Activated T-cell treated with anti-CD3 and anti-CD28 coated beads for 48 hours (primary cell): ENCODE measurements around the gene ADAMTS17.

Experiments used
- DNase-seq: peaks from one replicate; pipeline ENCODE4 v3.0.0-alpha.2; 2020; ENCODE audit warnings: low read depth

Gene ADAMTS17

DNA sequence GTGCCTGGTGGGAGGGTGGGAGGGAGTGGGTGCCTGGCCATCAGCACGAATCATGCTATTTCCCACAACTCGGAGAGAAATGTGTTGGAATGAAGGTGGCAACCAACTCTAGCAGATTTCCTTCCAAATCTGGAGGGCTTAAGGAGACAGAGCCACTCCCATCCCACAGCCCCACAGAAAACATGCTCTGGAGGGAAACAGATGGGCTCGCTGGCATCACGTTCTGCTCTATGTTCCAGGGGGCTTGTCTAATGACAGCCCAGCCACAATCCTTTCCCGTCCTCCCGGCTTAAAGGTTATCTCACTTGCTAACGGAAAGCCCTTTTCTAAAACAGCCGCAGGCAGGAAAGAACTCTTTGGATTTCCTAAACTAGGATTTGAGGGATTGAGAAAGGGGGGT, 65.3 kb downstream of the ADAMTS17 start:
- no peak for DNase-seq

DNA sequence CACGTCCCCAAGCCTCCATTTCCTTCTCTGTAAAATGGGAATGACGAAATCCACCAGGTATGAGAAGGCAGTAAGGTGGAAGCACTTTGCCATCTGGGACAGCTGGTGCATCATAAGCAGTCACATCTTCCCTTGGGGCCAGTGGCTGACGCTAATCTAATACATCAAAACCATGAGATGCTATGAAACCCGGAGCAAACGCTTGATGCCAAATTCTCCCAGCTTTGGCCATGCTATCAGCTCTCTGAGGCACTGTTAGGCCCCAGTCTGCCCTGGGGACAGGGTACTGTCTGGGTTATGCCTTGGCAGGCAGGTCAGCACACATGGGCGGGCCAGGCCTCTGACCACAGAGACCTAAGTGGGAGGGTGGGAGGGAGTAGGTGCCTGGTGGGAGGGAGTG, 66.1 kb downstream of the ADAMTS17 start:
- DNase-seq: no peak

DNA sequence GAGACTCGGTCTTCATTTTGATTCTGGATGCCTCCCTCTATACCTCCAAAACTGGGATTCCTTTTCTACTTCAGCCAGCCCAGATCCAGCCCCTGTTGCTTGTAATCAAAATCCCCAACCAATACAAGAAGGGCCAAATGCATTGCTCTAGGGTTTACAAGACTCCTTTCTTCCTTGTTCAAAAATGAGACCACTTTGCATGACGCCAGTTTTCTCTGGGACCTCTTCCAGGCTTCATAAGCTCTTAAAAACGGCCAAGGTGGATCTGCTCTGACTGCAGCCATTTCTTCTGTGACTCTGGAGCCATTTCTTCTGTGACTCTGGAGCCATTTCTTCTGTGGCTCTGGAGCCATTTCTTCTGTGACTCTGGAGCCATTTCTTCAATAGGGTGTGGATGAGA, 71.9 kb downstream of the ADAMTS17 start:
- no peak for DNase-seq

DNA sequence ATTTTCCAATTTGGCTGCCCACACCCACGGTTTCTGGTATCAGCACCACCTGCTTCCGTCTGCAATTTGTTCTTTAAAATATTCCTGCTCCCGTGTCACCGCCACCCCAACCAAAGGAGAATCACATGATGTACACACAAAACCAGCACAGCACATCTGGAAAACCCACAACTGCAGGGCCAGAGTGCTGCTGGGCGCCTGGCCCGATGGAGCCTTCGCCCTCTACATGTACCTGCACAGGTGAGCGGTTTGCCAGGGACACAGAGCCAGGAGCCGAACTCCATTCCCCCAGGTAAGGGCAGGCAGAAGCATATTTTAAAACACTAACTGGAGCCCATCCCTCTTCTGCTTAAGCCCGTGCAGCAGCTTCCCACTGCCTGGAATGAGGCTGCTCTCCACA, 75.6 kb downstream of the ADAMTS17 start:
- no peak for DNase-seq

DNA sequence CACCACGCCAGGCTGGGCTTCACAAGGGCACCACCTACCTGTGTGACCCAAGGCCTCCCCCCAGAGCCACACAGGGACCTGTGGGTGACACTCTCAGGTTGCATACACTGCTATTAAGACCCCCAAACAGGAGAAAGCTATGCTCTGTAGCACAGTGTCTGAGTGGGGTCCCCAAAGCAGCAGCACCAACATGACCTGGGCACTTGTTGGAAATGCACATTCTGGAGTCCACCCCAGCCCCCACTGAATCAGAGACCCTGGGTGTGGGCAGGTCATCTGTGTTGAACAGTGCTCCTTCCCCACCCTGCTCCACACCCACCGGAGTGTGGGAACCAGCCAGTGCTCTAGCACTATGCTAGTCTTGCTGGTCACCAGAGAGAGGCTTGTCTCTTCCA, 76.1 kb downstream of the ADAMTS17 start:
- DNase-seq: no peak

DNA sequence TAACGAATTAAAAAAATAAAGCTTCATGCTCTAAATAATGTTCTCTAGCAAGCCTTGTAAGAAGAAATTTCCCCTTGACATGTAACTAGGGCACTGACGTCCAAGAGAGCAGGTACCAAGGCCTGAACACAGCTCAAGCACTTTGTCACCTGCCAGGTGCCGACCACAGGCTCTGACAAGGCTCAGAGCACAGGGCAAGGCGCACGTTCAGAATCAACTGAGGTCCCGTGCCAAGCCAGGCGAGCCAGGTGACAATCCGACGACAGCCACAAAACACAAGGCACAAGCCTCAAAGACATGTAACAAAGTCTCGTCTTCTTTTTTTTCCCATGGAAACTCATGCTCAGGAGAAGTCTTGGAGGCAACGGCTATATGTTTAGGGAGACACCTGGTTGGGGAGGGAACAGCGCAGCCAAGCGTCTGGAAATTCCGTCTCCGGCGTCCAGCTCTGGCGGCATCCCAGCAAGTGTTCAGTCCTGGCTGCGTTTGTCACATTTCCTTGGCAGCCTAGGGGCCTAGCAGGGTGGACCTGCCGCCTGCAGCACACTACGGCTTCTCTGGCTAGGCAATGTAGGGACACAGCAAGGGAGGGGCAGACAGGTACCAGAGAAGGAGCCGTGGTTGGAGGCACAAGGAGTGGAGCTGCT, 76.7 kb downstream of the ADAMTS17 start:
- DNase-seq: no peak

DNA sequence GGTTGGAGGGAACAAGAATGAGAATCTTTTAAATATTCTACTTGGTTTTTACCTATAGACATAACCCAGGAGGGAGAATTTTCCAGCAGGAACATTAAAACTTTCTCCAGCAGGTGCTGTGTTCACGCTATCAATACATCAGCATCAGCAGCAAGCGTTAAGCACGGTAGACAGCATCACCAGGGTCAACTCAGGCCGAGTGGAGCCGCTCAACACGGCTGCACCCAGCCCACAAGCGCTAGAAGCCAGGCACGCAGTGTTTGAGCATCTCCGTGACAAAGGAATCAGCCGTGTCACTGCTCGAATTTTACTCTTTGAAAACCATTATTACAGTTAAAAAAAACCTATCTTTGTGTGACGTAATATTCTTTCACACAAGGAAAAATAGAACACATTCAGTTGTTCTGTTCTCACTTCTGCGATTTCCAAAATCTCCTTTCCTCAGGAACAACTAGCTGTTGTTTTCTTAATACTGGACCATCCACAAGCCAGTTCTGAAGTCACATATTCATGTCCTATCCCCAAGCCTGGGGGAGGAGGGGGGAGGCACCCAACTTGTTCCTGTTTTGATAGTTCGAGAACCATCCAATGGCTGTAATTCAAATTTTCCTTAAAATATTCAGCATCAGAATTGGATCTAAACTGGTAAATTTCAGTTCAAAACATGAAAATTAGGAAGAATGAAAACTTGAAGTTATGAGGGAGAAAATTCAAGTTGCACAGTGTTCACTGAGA, 77.9 kb downstream of the ADAMTS17 start:
- DNase-seq: no peak

DNA sequence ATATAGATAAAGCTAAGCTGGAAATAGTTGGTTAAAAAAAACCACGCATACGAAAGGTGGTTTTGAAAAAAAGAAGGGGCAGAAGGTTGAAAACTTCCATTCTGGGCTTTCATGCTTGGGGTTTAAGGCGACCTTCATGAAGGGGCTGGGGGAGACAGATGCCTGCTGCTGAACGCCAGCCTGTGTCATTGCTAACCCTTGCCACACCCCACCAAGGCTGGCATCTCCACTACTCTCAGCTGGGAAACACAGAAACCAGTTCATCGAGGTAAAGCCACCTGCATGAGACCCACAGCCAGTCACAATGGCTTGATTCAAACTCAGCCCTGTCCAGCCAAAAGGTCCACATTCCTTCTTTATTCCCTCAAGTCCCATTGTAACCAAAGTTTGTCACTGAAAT, 78.7 kb downstream of the ADAMTS17 start:
- DNase-seq: no peak

DNA sequence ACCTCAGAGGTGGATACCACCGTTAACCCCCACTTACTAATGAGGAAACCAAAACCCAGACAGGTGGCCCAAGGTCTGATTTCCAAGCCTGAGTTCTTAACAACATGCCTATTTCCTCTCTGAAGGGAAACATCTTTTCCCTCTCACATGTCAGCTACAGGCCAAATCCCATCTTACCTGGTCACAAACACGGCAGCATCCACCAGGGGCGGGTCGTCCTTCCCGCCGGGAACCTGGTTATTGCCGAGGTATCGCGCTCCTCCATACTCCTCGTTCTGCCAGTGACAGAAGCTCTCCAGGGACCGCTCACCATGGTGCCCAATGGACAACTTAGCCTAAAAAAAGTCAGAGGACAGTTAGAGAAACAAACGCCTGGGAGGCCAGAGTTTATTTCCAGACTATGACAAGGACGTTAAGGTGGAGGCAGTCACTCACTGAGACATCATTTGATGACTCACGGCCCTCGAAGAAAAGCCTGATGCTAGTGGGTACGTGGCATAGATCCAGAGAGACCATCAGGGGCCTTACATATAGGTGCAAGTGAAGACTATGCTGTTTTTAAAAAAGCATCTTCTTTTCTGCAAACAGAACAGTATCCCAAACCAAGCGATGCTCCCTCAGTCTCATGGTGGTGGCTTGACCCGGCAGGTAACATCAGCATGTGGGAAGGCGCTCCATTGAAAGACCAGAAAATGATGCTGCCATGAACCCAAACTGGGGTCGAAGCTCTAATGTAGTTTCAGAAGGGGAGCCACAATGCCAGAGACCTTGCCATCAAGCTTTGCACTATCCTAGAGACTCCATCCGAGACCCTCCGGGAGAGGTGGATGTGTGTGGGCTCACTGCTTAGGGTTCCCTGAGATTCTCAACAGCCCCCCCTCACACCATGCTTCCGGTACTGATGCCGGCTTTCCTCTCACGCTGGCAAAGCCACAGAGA, 80.2 kb downstream of the ADAMTS17 start:
- no peak for DNase-seq

DNA sequence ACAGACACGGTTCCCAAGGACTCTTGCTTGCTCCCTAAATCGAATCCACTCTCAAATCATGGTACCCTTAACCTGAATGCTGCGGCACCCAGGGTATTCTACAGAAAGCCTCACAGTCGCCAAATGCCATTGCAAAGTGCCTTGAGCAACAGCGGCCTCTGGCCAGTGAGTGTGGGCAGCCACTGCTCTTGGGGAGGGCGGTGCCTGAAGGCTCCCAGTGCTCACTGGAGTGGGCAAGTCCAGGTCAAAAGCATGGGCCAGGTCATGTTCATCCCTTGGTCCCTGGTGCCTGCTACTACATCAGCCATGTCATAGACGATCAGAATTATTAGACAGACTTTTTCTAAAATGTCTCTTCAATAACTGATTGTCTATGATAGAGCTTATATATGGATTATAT, 82.5 kb downstream of the ADAMTS17 start:
- DNase-seq: no peak

DNA sequence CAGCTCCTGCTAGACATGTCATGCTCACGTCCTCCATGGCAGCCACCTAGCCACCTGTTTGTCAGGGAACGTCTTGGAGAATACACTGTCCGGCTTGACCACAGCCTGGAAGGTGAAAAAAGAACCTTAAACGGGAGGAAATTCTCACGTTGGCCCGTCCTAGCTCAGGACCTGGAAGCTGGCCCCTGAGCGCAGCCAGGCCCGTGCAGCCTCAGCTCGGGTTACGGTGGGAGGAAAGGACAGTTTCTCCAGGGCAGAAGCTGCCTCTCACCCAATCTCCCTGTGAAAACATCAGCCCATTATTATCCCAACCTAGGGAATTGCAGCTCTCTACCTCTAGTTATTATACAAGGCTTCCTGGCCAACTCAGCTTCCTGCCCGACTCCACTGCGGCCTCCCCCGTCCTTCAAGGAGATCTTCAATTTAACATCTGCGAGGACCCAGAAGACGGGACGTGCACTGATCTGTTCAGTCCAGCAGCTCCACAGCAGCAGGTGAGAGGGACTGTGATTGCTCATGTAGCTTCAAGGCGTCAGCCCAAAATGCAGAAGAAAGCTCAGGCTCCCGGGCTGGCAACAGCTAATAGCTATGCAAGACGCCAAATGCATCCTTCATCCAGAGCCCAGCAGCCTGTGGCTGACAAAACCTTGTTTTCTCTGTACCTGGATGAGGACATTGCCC, 84.7 kb downstream of the ADAMTS17 start:
- DNase-seq: no peak

DNA sequence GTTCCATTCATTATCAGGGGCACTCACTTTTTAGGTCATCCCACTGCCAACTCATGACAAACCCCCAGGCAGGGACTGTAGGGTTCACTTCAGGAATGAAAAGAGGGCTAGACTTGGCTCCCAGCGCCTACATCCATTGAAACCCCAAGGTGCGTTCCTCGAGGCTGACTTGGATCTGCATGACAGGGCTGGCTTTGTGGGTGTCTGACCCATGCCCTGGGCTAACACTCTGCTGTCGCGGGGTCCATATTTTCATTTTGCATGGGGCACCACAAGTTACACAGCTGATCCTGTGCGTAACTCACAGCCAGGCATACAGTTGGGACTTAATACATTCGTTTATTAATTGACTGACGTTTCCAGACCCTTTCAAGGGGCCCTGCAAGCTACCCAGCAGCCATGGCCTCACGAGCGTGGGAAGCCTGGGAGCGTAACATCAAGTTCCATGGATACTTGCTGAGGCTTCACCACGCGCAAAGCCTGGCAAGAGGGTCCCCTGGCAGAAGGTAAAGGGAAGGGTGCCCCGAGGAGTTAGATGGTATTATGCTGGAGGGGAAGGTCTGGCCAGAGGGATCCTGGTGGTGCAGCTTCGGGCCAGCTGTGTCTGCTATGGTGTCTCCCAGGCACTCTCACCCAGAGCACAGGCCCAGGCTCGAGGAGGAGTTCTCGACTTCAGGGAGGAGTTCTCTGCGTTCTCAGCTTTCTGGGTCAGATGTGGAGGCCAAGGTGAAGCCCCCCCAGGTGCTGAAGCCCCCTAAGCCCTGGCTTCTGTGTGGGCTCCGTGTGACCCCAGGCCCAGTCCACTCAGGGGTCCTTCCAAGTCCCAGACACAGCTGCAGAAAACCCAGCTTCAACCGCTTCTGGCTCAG, 85.4 kb downstream of the ADAMTS17 start:
- no peak for DNase-seq

DNA sequence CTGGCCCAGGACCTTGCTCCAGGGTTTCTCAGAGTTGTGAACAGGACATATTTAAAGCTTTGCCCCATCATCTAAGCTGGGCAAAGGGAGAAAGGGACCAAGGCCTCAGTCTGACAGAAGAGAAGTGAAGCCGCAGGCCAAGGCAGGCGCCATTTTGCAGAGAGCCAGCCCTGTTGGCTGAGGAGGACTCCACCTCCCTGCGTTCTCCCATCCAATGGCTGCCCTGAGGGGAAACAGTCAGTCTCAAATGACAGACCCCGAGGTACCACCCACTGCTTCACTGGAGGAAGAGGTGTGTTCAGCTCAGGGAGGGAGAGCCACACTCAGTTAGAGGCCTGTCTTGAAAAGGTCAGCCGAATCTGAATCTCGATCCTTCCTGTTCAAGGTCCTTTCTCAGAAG, 86.1 kb downstream of the ADAMTS17 start:
- DNase-seq: no peak

DNA sequence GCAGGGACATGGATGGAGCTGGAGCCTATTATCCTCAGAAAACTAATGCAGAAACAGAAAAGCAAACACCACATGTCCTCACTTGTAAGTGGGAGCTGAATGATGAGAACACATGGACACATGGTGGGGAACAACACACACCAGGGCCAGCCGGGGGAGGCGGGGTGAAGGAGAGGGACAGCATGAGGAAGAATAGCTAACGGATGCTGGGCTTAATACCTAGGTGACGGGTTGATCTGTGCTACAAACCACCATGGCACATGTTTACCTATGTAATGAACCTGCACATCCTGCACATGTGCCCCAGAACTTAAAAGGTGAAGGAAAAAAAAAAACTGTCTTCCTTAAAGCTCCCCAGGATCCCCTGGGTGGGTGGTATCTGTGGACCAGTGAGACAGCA, 87.1 kb downstream of the ADAMTS17 start:
- no peak for DNase-seq

DNA sequence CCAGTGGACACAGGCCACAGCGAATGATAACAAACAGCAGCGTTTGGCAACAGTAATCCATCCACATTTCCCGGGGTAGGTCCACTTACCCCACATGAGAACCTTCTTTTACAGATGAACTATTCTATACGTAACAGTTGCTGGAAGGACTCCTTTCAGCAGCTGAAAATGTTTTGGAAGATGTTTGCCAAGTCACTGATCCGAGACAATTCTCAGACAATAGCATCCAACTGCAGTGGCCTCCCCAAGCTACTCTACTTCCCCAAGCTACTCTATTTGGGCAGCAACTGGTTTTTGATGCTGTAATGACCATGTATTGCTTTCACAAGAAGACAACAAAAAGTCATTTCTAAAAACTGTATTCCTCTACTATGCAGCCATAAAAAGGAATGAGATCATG, 87.5 kb downstream of the ADAMTS17 start:
- no peak for DNase-seq

DNA sequence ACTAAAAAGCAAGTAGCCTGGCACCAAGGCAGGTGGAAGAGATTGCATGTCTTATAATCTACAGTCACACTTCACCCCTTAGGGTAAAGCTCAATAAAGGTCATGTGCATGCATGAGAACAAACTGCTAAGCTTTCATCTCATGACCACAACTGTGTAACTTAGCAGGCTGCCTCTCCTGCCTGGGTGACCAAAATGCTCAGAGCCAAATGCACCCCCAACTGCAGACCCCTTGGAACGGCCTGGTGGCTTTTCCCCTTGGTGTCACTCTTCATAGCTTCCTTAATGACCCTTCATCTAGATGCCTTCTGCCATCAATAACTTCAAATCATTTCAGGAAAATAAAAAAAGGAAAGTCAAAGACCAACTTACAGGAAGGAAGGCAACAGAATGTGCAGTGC, 88.1 kb downstream of the ADAMTS17 start:
- DNase-seq: no peak

DNA sequence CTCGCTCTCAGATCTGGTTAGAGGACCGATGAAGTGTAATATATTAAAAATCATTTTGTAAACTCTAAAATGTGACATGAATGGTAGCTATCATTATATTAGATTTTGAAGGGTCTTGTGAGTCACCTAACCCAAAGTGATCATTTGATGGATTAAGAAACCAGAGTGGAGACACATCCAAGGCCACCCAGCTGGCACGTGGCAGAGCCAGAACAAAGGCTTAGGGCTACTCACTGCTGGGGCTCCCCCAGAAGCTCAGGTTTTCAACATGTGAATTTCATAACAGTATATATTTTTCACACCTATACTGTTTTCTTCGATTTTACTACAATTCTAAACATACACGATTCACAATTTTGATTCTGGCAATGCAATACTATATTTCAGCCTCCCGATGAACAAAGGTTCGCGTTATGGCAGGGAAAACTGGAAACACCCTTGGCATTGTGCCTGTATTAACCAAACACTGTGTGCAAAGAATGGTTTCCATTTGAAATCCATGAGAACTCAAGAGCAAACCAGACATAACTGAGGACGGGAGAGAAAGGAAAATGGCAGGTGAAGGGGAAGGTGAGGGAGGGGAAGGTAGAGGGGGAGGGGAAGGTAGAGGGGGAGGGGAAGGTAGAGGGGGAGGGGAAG, 88.9 kb downstream of the ADAMTS17 start:
- DNase-seq: no peak

DNA sequence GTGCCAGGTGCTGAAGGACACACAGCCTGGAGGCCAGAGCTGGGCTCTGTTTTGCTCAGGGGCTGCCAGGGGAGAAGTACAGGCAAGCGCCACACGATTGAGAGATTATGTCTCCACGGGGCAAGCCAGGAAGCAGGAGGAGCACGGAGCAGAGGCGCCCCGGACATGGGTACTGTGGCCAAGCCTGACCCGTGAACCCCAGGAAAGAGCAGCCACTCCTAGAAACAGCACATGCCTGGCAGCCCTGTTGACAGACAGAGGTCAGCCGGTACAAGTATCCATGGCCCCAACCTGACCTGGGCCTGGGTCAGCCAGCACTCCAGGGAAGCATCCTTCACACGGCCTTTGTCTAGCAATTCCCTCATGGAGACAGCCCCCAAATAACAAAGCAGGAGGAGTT, 89.4 kb downstream of the ADAMTS17 start:
- DNase-seq: no peak

DNA sequence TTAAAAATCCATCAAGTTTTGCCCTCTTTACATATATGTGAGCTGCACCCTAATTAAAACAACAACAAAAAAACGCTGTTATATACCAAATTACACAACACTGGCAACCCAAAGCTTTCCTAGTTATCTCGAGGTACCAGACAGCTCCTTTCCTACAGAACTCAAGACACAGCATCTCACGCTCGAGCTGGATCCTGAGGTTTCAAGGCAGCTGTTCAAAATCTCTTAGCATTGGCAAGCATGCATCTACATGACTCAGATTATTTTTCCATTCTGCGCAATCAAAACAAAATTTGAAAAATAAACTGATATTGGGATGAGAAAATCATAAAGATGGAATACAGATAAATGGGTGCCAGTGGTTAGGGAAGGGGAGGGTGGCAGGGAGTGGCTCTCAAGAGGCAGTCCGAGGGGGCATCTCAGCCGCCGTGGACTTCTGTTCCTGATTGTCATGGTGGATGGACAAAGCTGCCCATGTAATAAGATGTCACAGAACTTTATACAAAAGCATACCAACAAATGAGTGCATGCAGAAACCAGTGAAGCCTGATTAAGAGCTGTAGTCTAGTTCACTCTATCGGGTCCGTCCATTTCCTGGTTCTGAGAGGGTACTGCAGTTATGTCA, 91.5 kb downstream of the ADAMTS17 start:
- no peak for DNase-seq

DNA sequence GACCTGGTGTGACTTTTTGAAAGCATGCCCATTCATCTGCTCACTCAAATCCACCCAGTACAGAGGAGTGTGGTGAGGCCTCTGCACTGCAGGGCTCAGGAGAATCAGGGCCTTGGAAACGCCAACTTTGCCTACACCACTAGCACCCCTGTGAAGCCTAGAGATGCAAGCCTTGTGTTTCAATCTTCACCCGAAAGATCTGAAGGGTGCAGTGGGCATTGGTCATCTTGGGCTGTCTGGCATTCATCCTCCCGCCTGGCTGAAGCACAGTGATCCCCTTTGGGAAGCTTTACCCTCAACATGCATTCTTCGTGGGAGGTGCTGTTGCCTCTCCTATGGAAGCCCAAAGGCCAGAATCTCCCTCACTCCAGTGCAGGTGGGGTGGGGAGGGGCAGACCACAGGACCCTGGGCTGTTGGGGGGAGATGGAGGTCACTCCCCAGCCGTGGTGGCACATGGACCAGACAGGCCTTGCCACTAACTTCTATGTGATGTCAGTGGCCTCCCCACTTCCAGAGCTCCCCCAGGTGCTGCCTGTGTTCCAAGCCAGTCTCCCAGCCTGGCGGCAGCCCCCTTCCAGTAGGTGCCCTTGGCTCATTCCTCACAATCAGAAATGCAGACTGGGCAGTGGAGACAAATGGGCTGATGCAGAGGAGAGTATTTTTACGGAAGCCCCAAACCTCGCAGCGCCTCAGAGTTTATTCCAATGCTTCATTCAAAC, 92.5 kb downstream of the ADAMTS17 start:
- DNase-seq: no peak
